CD14-positive monocyte (primary cell): ENCODE data around the gene WDFY3. TPM values are rescaled to one million over a fixed set of nuclear protein-coding genes. Genes with fewer than 3 reads are reported as not detected.

Experiments used
- DNase-seq, 3 donors: peaks; one replicate each; pipeline ENCODE4 v3.0.0-alpha.2; 2011 to 2022
- H2AFZ ChIP-seq: 2 replicates; pipeline ENCODE4 v1.6.0; 2012; ENCODE audit warnings: mild to moderate bottlenecking, low read depth, low read length, inconsistent platforms; ENCODE audit not compliant: insufficient read depth, poor library complexity, severe bottlenecking
- H3K27ac ChIP-seq, 2 donors: 1 replicate in 1 of 2; 2 replicates in 1 of 2; pipeline ENCODE4 v1.5.1; 2012 to 2013; ENCODE audit warnings: low read length in 2 of 2, control low read depth in 1 of 2, inconsistent platforms in 1 of 2, low read depth in 1 of 2, mild to moderate bottlenecking in 1 of 2
- H3K27me3 ChIP-seq, 2 donors: one replicate each; pipeline versions ENCODE4 v1.6.0 to v1.6.1; 2011 to 2013; ENCODE audit warnings: low read length in 2 of 2; ENCODE audit not compliant: control insufficient read depth in 2 of 2, insufficient read depth in 2 of 2
- H3K36me3 ChIP-seq, 2 donors: replicated peaks in 1 of 2; 1 replicate in 1 of 2; 2 replicates in 1 of 2; pipeline versions ENCODE4 v1.5.1 to v1.6.1; 2012 to 2013; ENCODE audit warnings: low read length in 2 of 2, control low read depth in 1 of 2, inconsistent platforms in 1 of 2, mild to moderate bottlenecking in 1 of 2; ENCODE audit not compliant: insufficient read depth in 2 of 2, control insufficient read depth in 1 of 2
- H3K4me1 ChIP-seq, 2 donors: 1 replicate in 1 of 2; 2 replicates in 1 of 2; pipeline versions ENCODE4 v1.5.1 to v1.6.1; 2012 to 2013; ENCODE audit warnings: low read length in 2 of 2, control low read depth in 1 of 2, inconsistent platforms in 1 of 2, mild to moderate bottlenecking in 1 of 2, moderate library complexity in 1 of 2; ENCODE audit not compliant: insufficient read depth in 2 of 2, control insufficient read depth in 1 of 2
- H3K4me2 ChIP-seq: replicated peaks from 2 replicates; pipeline ENCODE3; 2012; ENCODE audit warnings: low read length, moderate library complexity, mild to moderate bottlenecking; ENCODE audit not compliant: poor library complexity, severe bottlenecking; ENCODE audit errors: extremely low read depth
- H3K4me3 ChIP-seq, 3 experiments: fragments of 200-600 bp in 1 of 3; sonication (generic) in 1 of 3; replicated peaks in 1 of 3; 1 replicate in 2 of 3; 2 replicates in 1 of 3; pipeline ENCODE4 v1.5.1; 2011 to 2013; ENCODE audit warnings: low read length in 3 of 3, mild to moderate bottlenecking in 3 of 3, control low read depth in 2 of 3, low read depth in 2 of 3, inconsistent platforms in 1 of 3, moderate library complexity in 1 of 3
- H3K79me2 ChIP-seq: 2 replicates; pipeline ENCODE4 v1.6.0; 2012; ENCODE audit warnings: mild to moderate bottlenecking, control low read depth, inconsistent platforms, low read length, moderate library complexity; ENCODE audit not compliant: insufficient read depth
- H3K9ac ChIP-seq: 2 replicates; pipeline ENCODE4 v1.6.0; 2017; ENCODE audit warnings: low read length, mild to moderate bottlenecking; ENCODE audit not compliant: insufficient read depth, poor library complexity, severe bottlenecking
- H3K9me3 ChIP-seq, 2 donors: replicated peaks in 1 of 2; 1 replicate in 1 of 2; 2 replicates in 1 of 2; pipeline versions ENCODE4 v1.5.1 to v1.6.1; 2012 to 2013; ENCODE audit warnings: low read length in 2 of 2, control low read depth in 1 of 2; ENCODE audit not compliant: control insufficient read depth in 1 of 2, insufficient read depth in 1 of 2
- H4K20me1 ChIP-seq: 2 replicates; pipeline ENCODE4 v1.6.0; 2012; ENCODE audit warnings: mild to moderate bottlenecking, low read length, control low read depth, moderate library complexity; ENCODE audit not compliant: insufficient read depth
- H3K27ac Mint-ChIP-seq, 7 donors: one replicate each; pipeline ENCODE4 v1.8.0; 2020; ENCODE audit warnings: mild to moderate bottlenecking in 7 of 7, mixed read lengths in 7 of 7, moderate library complexity in 6 of 7, inconsistent platforms in 2 of 7
- H3K27me3 Mint-ChIP-seq, 3 donors: one replicate each; pipeline ENCODE4 v1.8.0; 2021 to 2022; ENCODE audit warnings: low read depth in 3 of 3, mild to moderate bottlenecking in 3 of 3, mixed read lengths in 3 of 3, moderate library complexity in 3 of 3, inconsistent platforms in 1 of 3
- H3K36me3 Mint-ChIP-seq, 2 donors: one replicate each; pipeline ENCODE4 v1.8.0; 2020; ENCODE audit warnings: mixed read lengths in 2 of 2, inconsistent platforms in 1 of 2, mild to moderate bottlenecking in 1 of 2
- H3K4me1 Mint-ChIP-seq: one replicate; pipeline ENCODE4 v1.8.0; 2020; ENCODE audit warnings: mild to moderate bottlenecking, mixed read lengths
- H3K4me3 Mint-ChIP-seq, 2 donors: one replicate each; pipeline ENCODE4 v1.8.0; 2020; ENCODE audit warnings: mild to moderate bottlenecking in 2 of 2, mixed read lengths in 2 of 2, moderate library complexity in 1 of 2
- H3K9me3 Mint-ChIP-seq, 7 donors: one replicate each; pipeline ENCODE4 v1.8.0; 2020 to 2022; ENCODE audit warnings: mixed read lengths in 7 of 7, mild to moderate bottlenecking in 6 of 7, moderate library complexity in 6 of 7, inconsistent platforms in 2 of 7
- CTCF ChIP-seq: fragments of 200-600 bp; IDR thresholded peaks from one replicate; pipeline ENCODE4 v1.8.0; 2022; ENCODE audit warnings: antibody characterized with exemption, mild to moderate bottlenecking
- WGBS: methylation state at CpG from one replicate; pipeline ENCODE4 v1.1.5; 2013; ENCODE audit warnings: missing lambda C conversion rate; ENCODE audit not compliant: insufficient coverage; 5-methylcytosine and 5-hydroxymethylcytosine counted together
- intact Hi-C, 2 donors: fragments of 100-400 bp; cut with micrococcal nuclease; formaldehyde crosslinking; loops; one replicate each; pipeline versions ENCODE4 v1.15.0 to v1.15.1; 2023
- polyA plus RNA-seq, 3 donors: library from polyadenylated mRNA; depleted of rRNA in 1 of 3; unstranded in 2 of 3; stranded (reverse) in 1 of 3; fragments of 300-500 nt in 2 of 3; fragments of >200 nt in 1 of 3; fragmentation: Illumina TruSeq in 2 of 3; gene quantifications; 1 replicate in 2 of 3; 2 replicates in 1 of 3; pipeline ENCODE4 v1.2.3, GENCODE V29; 2012 to 2021

Gene WDFY3
- polyA plus RNA-seq, 3 donors, result 5.6 to 35.5 (median 5.9) TPM

GRCh38 chr4:84821064-84821463 is 145.4 kb downstream of the WDFY3 start:
- Histone ChIP-seq H3K9me3 (no peaks in the 10 kb centered on the region), H3K27me3 (no peaks in the 10 kb centered on the region), H4K20me1 (peaks cover 13% of the 10 kb centered on the region), H3K4me3 (no peak overlapping the region), H2AFZ (no peak overlapping the region), H3K4me1 (no peaks in the 10 kb centered on the region), H3K9ac (no peak overlapping the region), H3K36me3 (peaks cover 63 to 87% of the 10 kb centered on the region in 2 donors), H3K27ac (no peak overlapping the region), H3K79me2 (no peaks in the 10 kb centered on the region), H3K4me2 (no peak overlapping the region)
- Mint-ChIP-seq H3K27me3 (no peaks in the 10 kb centered on the region), H3K36me3 (peaks cover 44 to 45% of the 10 kb centered on the region in 2 donors), H3K4me3 (no peak overlapping the region), H3K27ac (no peak overlapping the region), H3K9me3 (no peaks in the 10 kb centered on the region), H3K4me1 (no peaks in the 10 kb centered on the region)
- intact Hi-C loops, result no loop called here
- TF ChIP-seq CTCF, result no peak
- DNase-seq, result no peak
- no CpG with 5 or more reads among the region's 1 CpG for WGBS

- Histone ChIP-seq H3K4me3 (no peak overlapping the region), H3K9ac (no peak overlapping the region), H3K4me1 (no peaks in the 10 kb centered on the region), H3K27me3 (no peaks in the 10 kb centered on the region), H2AFZ (no peak overlapping the region), H4K20me1 (peaks cover 3% of the 10 kb centered on the region), H3K9me3 (no peaks in the 10 kb centered on the region), H3K4me2 (no peak overlapping the region), H3K79me2 (no peaks in the 10 kb centered on the region), H3K27ac (no peak overlapping the region), H3K36me3 (peaks cover 66 to 79% of the 10 kb centered on the region in 2 donors)
- DNase-seq, result peak; percentile 10 to 71 (median 23)
- Mint-ChIP-seq H3K4me1 (peaks cover 3% of the 10 kb centered on the region), H3K27me3 (no peaks in the 10 kb centered on the region), H3K27ac (peak overlapping the region in 2 of 7 donors; percentile 13 to 70), H3K9me3 (no peaks in the 10 kb centered on the region), H3K4me3 (no peak overlapping the region), H3K36me3 (peaks cover 40 to 45% of the 10 kb centered on the region in 2 donors)
- WGBS, result 100% methylated on average over 2 of the region's 5 CpGs
- no peak for TF ChIP-seq CTCF
- intact Hi-C loops, result no loop called here
Observed at GRCh38 chr4:84814094-84814750, 152.3 kb downstream of the WDFY3 start.
